Activated naive CD4-positive, alpha-beta T cell treated with anti-CD3 and anti-CD28 coated beads, Interleukin-2, amount 50 U/mL, for 24 hours (primary cell): Measurements from ENCODE around the gene TTPAL.

Source experiments
- H3K27ac Mint-ChIP-seq: one replicate; pipeline ENCODE4 v1.8.0; 2021; ENCODE audit warnings: mild to moderate bottlenecking, mixed read lengths
- H3K27me3 Mint-ChIP-seq: one replicate; pipeline ENCODE4 v1.8.0; 2021; ENCODE audit warnings: mixed read lengths
- H3K36me3 Mint-ChIP-seq: one replicate; pipeline ENCODE4 v1.8.0; 2021; ENCODE audit warnings: mixed read lengths
- H3K4me1 Mint-ChIP-seq: one replicate; pipeline ENCODE4 v1.8.0; 2021; ENCODE audit warnings: mixed read lengths
- H3K4me3 Mint-ChIP-seq: one replicate; pipeline ENCODE4 v1.8.0; 2021; ENCODE audit warnings: mild to moderate bottlenecking, mixed read lengths
- H3K9me3 Mint-ChIP-seq: one replicate; pipeline ENCODE4 v1.8.0; 2021; ENCODE audit warnings: mixed read lengths

The TTPAL gene

GRCh38 chr20:44475694-44476560, at the start of gene TTPAL:
TTPAL (plus strand) TSS chr20:44475874; CDS start chr20:44480000, 4,126 bp downstream.
- Mint-ChIP-seq H3K4me3 (peak within 1 kb of the TSS; percentile 95), H3K36me3 (peaks cover 4% of the 10 kb centered on the region), H3K4me1 (peaks cover 29% of the 10 kb centered on the region), H3K9me3 (no peaks in the 10 kb centered on the region), H3K27ac (peak within 1 kb of the TSS; percentile 97), H3K27me3 (no peaks in the 10 kb centered on the region)

- H3K27ac Mint-ChIP-seq, result no peak overlapping the region
- H3K4me3 Mint-ChIP-seq, result no peak overlapping the region
- peaks cover 4% of the 10 kb centered on the region for H3K27me3 Mint-ChIP-seq
- H3K9me3 Mint-ChIP-seq, result no peaks in the 10 kb centered on the region
- no peaks in the 10 kb centered on the region for H3K4me1 Mint-ChIP-seq
- H3K36me3 Mint-ChIP-seq, result no peaks in the 10 kb centered on the region
These were observed 49.8 kb upstream of the TTPAL start for GRCh38 chr20:44425923-44426322.

GRCh38 chr20:44426879-44427790, 48.5 kb upstream of the TTPAL start:
- Mint-ChIP-seq H3K27me3 (no peaks in the 10 kb centered on the region), H3K4me3 (no peak overlapping the region), H3K4me1 (no peaks in the 10 kb centered on the region), H3K36me3 (no peaks in the 10 kb centered on the region), H3K9me3 (no peaks in the 10 kb centered on the region), H3K27ac (no peak overlapping the region)

GRCh38 chr20:44427804-44428173, 47.9 kb upstream of the TTPAL start:
- no peaks in the 10 kb centered on the region for H3K36me3 Mint-ChIP-seq
- no peak overlapping the region for H3K27ac Mint-ChIP-seq
- no peaks in the 10 kb centered on the region for H3K9me3 Mint-ChIP-seq
- H3K27me3 Mint-ChIP-seq, result no peaks in the 10 kb centered on the region
- no peaks in the 10 kb centered on the region for H3K4me1 Mint-ChIP-seq
- no peak overlapping the region for H3K4me3 Mint-ChIP-seq

GRCh38 chr20:44428174-44429016, 47.3 kb upstream of the TTPAL start:
- H3K27me3 Mint-ChIP-seq, result no peaks in the 10 kb centered on the region
- no peak overlapping the region for H3K4me3 Mint-ChIP-seq
- no peak overlapping the region for H3K27ac Mint-ChIP-seq
- no peaks in the 10 kb centered on the region for H3K9me3 Mint-ChIP-seq
- H3K36me3 Mint-ChIP-seq, result no peaks in the 10 kb centered on the region
- no peaks in the 10 kb centered on the region for H3K4me1 Mint-ChIP-seq

- H3K4me1 Mint-ChIP-seq, result no peaks in the 10 kb centered on the region
- no peaks in the 10 kb centered on the region for H3K9me3 Mint-ChIP-seq
- no peaks in the 10 kb centered on the region for H3K36me3 Mint-ChIP-seq
- no peaks in the 10 kb centered on the region for H3K27me3 Mint-ChIP-seq
- H3K4me3 Mint-ChIP-seq, result no peak overlapping the region
- H3K27ac Mint-ChIP-seq, result no peak overlapping the region
These were observed 46.7 kb upstream of the TTPAL start for GRCh38 chr20:44429017-44429339.

GRCh38 chr20:44429419-44430269, 46.0 kb upstream of the TTPAL start:
- Mint-ChIP-seq H3K4me1 (no peaks in the 10 kb centered on the region), H3K27ac (no peak overlapping the region), H3K4me3 (no peak overlapping the region), H3K36me3 (no peaks in the 10 kb centered on the region), H3K9me3 (no peaks in the 10 kb centered on the region), H3K27me3 (no peaks in the 10 kb centered on the region)

- no peaks in the 10 kb centered on the region for H3K9me3 Mint-ChIP-seq
- no peak overlapping the region for H3K4me3 Mint-ChIP-seq
- H3K36me3 Mint-ChIP-seq, result no peaks in the 10 kb centered on the region
- H3K27me3 Mint-ChIP-seq, result no peaks in the 10 kb centered on the region
- H3K27ac Mint-ChIP-seq, result no peak overlapping the region
- H3K4me1 Mint-ChIP-seq, result no peaks in the 10 kb centered on the region
These were observed 45.2 kb upstream of the TTPAL start for GRCh38 chr20:44430270-44431065.

GRCh38 chr20:44431118-44431501, 44.6 kb upstream of the TTPAL start:
- Mint-ChIP-seq H3K4me1 (no peaks in the 10 kb centered on the region), H3K4me3 (no peak overlapping the region), H3K27me3 (no peaks in the 10 kb centered on the region), H3K9me3 (no peaks in the 10 kb centered on the region), H3K27ac (no peak overlapping the region), H3K36me3 (no peaks in the 10 kb centered on the region)

- no peaks in the 10 kb centered on the region for H3K4me1 Mint-ChIP-seq
- no peak overlapping the region for H3K27ac Mint-ChIP-seq
- H3K4me3 Mint-ChIP-seq, result no peak overlapping the region
- H3K36me3 Mint-ChIP-seq, result no peaks in the 10 kb centered on the region
- no peaks in the 10 kb centered on the region for H3K27me3 Mint-ChIP-seq
- H3K9me3 Mint-ChIP-seq, result no peaks in the 10 kb centered on the region
These were observed 44.0 kb upstream of the TTPAL start for GRCh38 chr20:44431502-44432234.

- H3K27me3 Mint-ChIP-seq, result no peaks in the 10 kb centered on the region
- no peaks in the 10 kb centered on the region for H3K4me1 Mint-ChIP-seq
- no peaks in the 10 kb centered on the region for H3K36me3 Mint-ChIP-seq
- no peaks in the 10 kb centered on the region for H3K9me3 Mint-ChIP-seq
- H3K27ac Mint-ChIP-seq, result no peak overlapping the region
- no peak overlapping the region for H3K4me3 Mint-ChIP-seq
These were observed 42.8 kb upstream of the TTPAL start for GRCh38 chr20:44432618-44433577.

GRCh38 chr20:44433751-44434538, 41.7 kb upstream of the TTPAL start:
- Mint-ChIP-seq H3K27ac (no peak overlapping the region), H3K4me3 (no peak overlapping the region), H3K36me3 (no peaks in the 10 kb centered on the region), H3K9me3 (no peaks in the 10 kb centered on the region), H3K27me3 (no peaks in the 10 kb centered on the region), H3K4me1 (no peaks in the 10 kb centered on the region)
